Kidney (tissue), 14 donors: Measurements from ENCODE around the gene NCOA7. TPM values are rescaled to one million over a fixed set of nuclear protein-coding genes. Genes with fewer than 3 reads are reported as not detected.

ENCODE experiments used
- DNase-seq, 5 donors: peaks; one replicate each; pipeline ENCODE4 v3.0.0-alpha.2; 2013 to 2020
- FAIRE-seq: peaks from 2 replicates; lab custom pipeline; 2012; peaks lifted over from hg19 to GRCh38; lab: Jason Lieb, UNC
- H3K27ac ChIP-seq, 2 donors: one replicate each; pipeline ENCODE4 v1.7.0; 2013; ENCODE audit warnings: low read depth in 2 of 2, low read length in 2 of 2, inconsistent platforms in 1 of 2
- H3K27me3 ChIP-seq: one replicate; pipeline ENCODE4 v1.7.1; 2013; ENCODE audit warnings: low read length, inconsistent platforms; ENCODE audit not compliant: control insufficient read depth, insufficient read depth
- H3K36me3 ChIP-seq, 3 donors: one replicate each; pipeline versions ENCODE4 v1.7.0 to v1.7.1; 2013; ENCODE audit warnings: low read length in 3 of 3, control low read depth in 1 of 3, inconsistent platforms in 1 of 3; ENCODE audit not compliant: insufficient read depth in 3 of 3, control insufficient read depth in 2 of 3
- H3K4me1 ChIP-seq, 3 donors: one replicate each; pipeline versions ENCODE4 v1.7.0 to v1.7.1; 2013; ENCODE audit warnings: low read length in 3 of 3, inconsistent platforms in 1 of 3, low read depth in 1 of 3; ENCODE audit not compliant: control insufficient read depth in 2 of 3, insufficient read depth in 2 of 3
- H3K4me3 ChIP-seq, 3 donors: one replicate each; pipeline versions ENCODE4 v1.7.0 to v1.8.1; 2013; ENCODE audit warnings: low read length in 3 of 3, control low read depth in 1 of 3, inconsistent platforms in 1 of 3
- H3K9ac ChIP-seq, 3 donors: one replicate each; pipeline versions ENCODE4 v1.7.0 to v1.7.1; 2013; ENCODE audit warnings: low read length in 3 of 3, control low read depth in 1 of 3, inconsistent platforms in 1 of 3
- H3K9me3 ChIP-seq, 3 donors: one replicate each; pipeline versions ENCODE4 v1.7.0 to v1.7.1; 2013; ENCODE audit warnings: low read length in 3 of 3, control low read depth in 1 of 3, inconsistent platforms in 1 of 3; ENCODE audit not compliant: control insufficient read depth in 2 of 3, insufficient read depth in 1 of 3
- CTCF ChIP-seq: IDR thresholded peaks from 3 replicates; pipeline ENCODE4 v1.5.1; 2012; ENCODE audit warnings: mild to moderate bottlenecking, moderate library complexity, borderline replicate concordance; ENCODE audit not compliant: insufficient read depth; ENCODE audit errors: extremely low read depth
- intact Hi-C: fragments of 100-400 bp; cut with DNase I; formaldehyde crosslinking; loops from one replicate; pipeline ENCODE4 v1.11.1; 2022
- polyA plus RNA-seq: library from polyadenylated mRNA; stranded (reverse); fragments of 350-450 nt; fragmentation: Illumina TruSeq; extraction: RNeasy Lipid Tissue Mini Kit (QIAGEN cat#74804); gene quantifications from one replicate; pipeline ENCODE4 v1.2.3, GENCODE V29; 2014; ENCODE audit warnings: low read depth, low replicate concordance; ENCODE audit not compliant: insufficient read depth
- total RNA-seq: library from RNA; stranded (reverse); fragmentation: NEBNext Ultra II Directional; extraction: Animal tissue kit (Norgen Biotek cat#: 25700); gene quantifications from one replicate; pipeline ENCODE4 v1.2.1, GENCODE V29; 2021
- donor health status: control.
- donor health status: control.
- donor health status: control.
- donor health status: control.
- donor health status: control.
- donor health status: DM: yes; HTN: yes; CAD: no.
- donor health status: Normal renal cell carcinoma (clear cell type).

NCOA7 gene
- total and polyA plus RNA-seq, 2 donors from 2014 or later = 21.0 to 135 TPM

- FAIRE-seq (no peak), DNase-seq (no peak)
- H3K4me3 ChIP-seq = no peak overlapping the region
- H3K27me3 ChIP-seq = no peaks in the 10 kb centered on the region
- intact Hi-C loops = no loop called here
- peaks cover 0 to 43% (median 16%) of the 10 kb centered on the region in 3 donors for H3K36me3 ChIP-seq
- H3K27ac ChIP-seq = no peak overlapping the region
- no peaks in the 10 kb centered on the region for H3K9me3 ChIP-seq
- no peak overlapping the region for H3K9ac ChIP-seq
- H3K4me1 ChIP-seq = peaks cover 0 to 5% (median 0%) of the 10 kb centered on the region in 3 donors
- no peak for TF ChIP-seq CTCF
Observed at GRCh38 chr6:125884634-125885371, 94.0 kb downstream of the NCOA7 start.

DNA sequence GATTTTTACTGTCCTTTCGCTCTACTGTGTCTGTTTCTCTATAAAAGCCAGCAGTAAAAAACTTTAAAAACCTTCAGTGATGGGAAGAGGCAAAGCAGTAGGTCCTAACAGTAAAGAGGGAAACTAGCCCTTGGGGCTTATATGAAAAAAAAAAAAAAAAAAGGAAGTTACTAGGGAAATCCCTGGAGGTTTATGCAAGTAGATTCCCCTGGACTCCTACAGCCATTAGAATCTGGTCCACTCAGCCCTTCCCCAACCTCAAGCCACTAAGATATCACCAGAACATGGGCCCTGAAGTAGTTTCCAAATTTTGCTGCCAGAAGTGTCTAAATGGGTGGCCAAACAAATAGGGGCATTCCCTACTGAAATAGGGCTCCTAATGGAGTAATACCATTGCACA, 95.3 kb downstream of the NCOA7 start:
- Histone ChIP-seq H3K4me1 (peaks cover 0 to 5% (median 0%) of the 10 kb centered on the region in 3 donors), H3K36me3 (peaks cover 0 to 50% (median 14%) of the 10 kb centered on the region in 3 donors)

DNA sequence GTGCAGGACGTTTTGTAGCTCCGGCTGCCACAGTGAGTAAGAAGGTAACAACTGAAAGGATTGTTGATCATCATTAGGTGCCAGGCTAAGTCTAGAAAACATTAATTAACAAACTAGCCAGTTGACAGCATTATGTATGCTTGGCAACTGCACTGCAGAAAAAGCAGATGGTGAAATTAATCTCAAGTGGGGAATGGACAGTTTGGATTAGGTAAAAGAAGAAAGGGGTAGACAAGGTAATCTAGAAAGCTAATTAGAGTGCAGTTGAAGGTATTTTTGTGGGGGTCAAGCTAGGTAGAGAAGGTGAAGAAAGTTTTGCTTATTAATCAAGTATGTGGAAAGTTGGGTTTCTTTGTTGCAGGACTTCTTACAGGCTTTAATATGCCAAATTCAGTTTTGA, 96.2 kb downstream of the NCOA7 start:
- no peak for TF ChIP-seq CTCF
- H3K4me1 ChIP-seq = peaks cover 0 to 5% (median 0%) of the 10 kb centered on the region in 3 donors
- H3K27ac ChIP-seq = no peak overlapping the region
- FAIRE-seq (no peak), DNase-seq (no peak)
- no peak overlapping the region for H3K9ac ChIP-seq
- H3K9me3 ChIP-seq = no peaks in the 10 kb centered on the region
- intact Hi-C loops = no loop called here
- H3K27me3 ChIP-seq = no peaks in the 10 kb centered on the region
- H3K4me3 ChIP-seq = no peak overlapping the region
- peaks cover 0 to 45% (median 14%) of the 10 kb centered on the region in 3 donors for H3K36me3 ChIP-seq

More for the DNA sequence above, 95.3 kb downstream of the NCOA7 start:
- no peak for TF ChIP-seq CTCF
- no peaks in the 10 kb centered on the region for H3K27me3 ChIP-seq
- intact Hi-C loops = no loop called here
- H3K27ac ChIP-seq = no peak overlapping the region
- H3K9ac ChIP-seq = no peak overlapping the region
- H3K4me3 ChIP-seq = no peak overlapping the region
- H3K9me3 ChIP-seq = no peaks in the 10 kb centered on the region
- DNase-seq (no peak), FAIRE-seq (no peak)
